Measurements from ENCODE around the gene ZNF860. TPM values are rescaled to one million over a fixed set of nuclear protein-coding genes. Genes with fewer than 3 reads are reported as not detected.

ZNF860 gene
- total and polyA plus RNA-seq, 2 donors: 0.24 to 0.52 TPM

- 96% methylated on average over 3 of the region's 3 CpGs for WGBS
- Histone ChIP-seq H3K4me3 (ENCODE audit: low read length in 2 of 2) (no peak overlapping the region), H3K27ac (ENCODE audit: low read depth in 1 of 2, low read length in 1 of 2) (no peak overlapping the region)
Observed at GRCh38 chr3:31945738-31946052, 35.9 kb upstream of the ZNF860 start.

GRCh38 chr3:31946484-31947081 lies 35.0 kb upstream of the ZNF860 start:
- peaks cover 0 to 1% of the 10 kb centered on the region in 2 donors for H3K9me3 ChIP-seq (ENCODE audit: control insufficient read depth in 2 of 2, insufficient read depth in 1 of 2, low read length in 1 of 2)
- H3K27ac ChIP-seq (ENCODE audit: low read depth in 1 of 2, low read length in 1 of 2): no peak overlapping the region
- H3K36me3 ChIP-seq (ENCODE audit: control insufficient read depth in 2 of 2, insufficient read depth in 2 of 2, low read length in 1 of 2): no peaks in the 10 kb centered on the region
- no peak for DNase-seq (ENCODE audit: low read depth in 6 of 9, low spot score in 9 of 9)
- H3K27me3 ChIP-seq (ENCODE audit: control insufficient read depth in 2 of 2, insufficient read depth in 1 of 2, low read length in 1 of 2): no peaks in the 10 kb centered on the region
- 95% methylated on average over 10 of the region's 10 CpGs for WGBS
- H3K4me3 ChIP-seq (ENCODE audit: low read length in 2 of 2): no peak overlapping the region
- no peaks in the 10 kb centered on the region for H3K4me1 ChIP-seq (ENCODE audit: control insufficient read depth in 2 of 2, insufficient read depth in 2 of 2, low read length in 2 of 2)

More at GRCh38 chr3:31945738-31946052, 35.9 kb upstream of the ZNF860 start:
- Histone ChIP-seq H3K27me3 (ENCODE audit: control insufficient read depth in 2 of 2, insufficient read depth in 1 of 2, low read length in 1 of 2) (no peaks in the 10 kb centered on the region), H3K36me3 (ENCODE audit: control insufficient read depth in 2 of 2, insufficient read depth in 2 of 2, low read length in 1 of 2) (no peaks in the 10 kb centered on the region), H3K9me3 (ENCODE audit: control insufficient read depth in 2 of 2, insufficient read depth in 1 of 2, low read length in 1 of 2) (peaks cover 0 to 1% of the 10 kb centered on the region in 2 donors), H3K4me1 (ENCODE audit: control insufficient read depth in 2 of 2, insufficient read depth in 2 of 2, low read length in 2 of 2) (no peaks in the 10 kb centered on the region)
- no peak for DNase-seq (ENCODE audit: low read depth in 6 of 9, low spot score in 9 of 9)

- no peak for DNase-seq (ENCODE audit: low read depth in 6 of 9, low spot score in 9 of 9)
- no peak overlapping the region for H3K27ac ChIP-seq (ENCODE audit: low read depth in 1 of 2, low read length in 1 of 2)
- no peaks in the 10 kb centered on the region for H3K4me1 ChIP-seq (ENCODE audit: control insufficient read depth in 2 of 2, insufficient read depth in 2 of 2, low read length in 2 of 2)
- H3K27me3 ChIP-seq (ENCODE audit: control insufficient read depth in 2 of 2, insufficient read depth in 1 of 2, low read length in 1 of 2): no peaks in the 10 kb centered on the region
- peaks cover 0 to 1% of the 10 kb centered on the region in 2 donors for H3K9me3 ChIP-seq (ENCODE audit: control insufficient read depth in 2 of 2, insufficient read depth in 1 of 2, low read length in 1 of 2)
- no peaks in the 10 kb centered on the region for H3K36me3 ChIP-seq (ENCODE audit: control insufficient read depth in 2 of 2, insufficient read depth in 2 of 2, low read length in 1 of 2)
- H3K4me3 ChIP-seq (ENCODE audit: low read length in 2 of 2): no peak overlapping the region
- 95% methylated on average over 4 of the region's 4 CpGs for WGBS
Observed at GRCh38 chr3:31947162-31947561, 34.4 kb upstream of the ZNF860 start.

- Histone ChIP-seq H3K36me3 (ENCODE audit: control insufficient read depth in 2 of 2, insufficient read depth in 2 of 2, low read length in 1 of 2) (no peaks in the 10 kb centered on the region), H3K4me3 (ENCODE audit: low read length in 2 of 2) (no peak overlapping the region), H3K27me3 (ENCODE audit: control insufficient read depth in 2 of 2, insufficient read depth in 1 of 2, low read length in 1 of 2) (no peaks in the 10 kb centered on the region), H3K9me3 (ENCODE audit: control insufficient read depth in 2 of 2, insufficient read depth in 1 of 2, low read length in 1 of 2) (peaks cover 0 to 1% of the 10 kb centered on the region in 2 donors), H3K27ac (ENCODE audit: low read depth in 1 of 2, low read length in 1 of 2) (no peak overlapping the region), H3K4me1 (ENCODE audit: control insufficient read depth in 2 of 2, insufficient read depth in 2 of 2, low read length in 2 of 2) (no peaks in the 10 kb centered on the region)
- DNase-seq (ENCODE audit: low read depth in 6 of 9, low spot score in 9 of 9): no peak
- 77% methylated on average over 6 of the region's 6 CpGs for WGBS
Observed at GRCh38 chr3:31947671-31948091, 33.9 kb upstream of the ZNF860 start.

- Histone ChIP-seq H3K36me3 (ENCODE audit: control insufficient read depth in 2 of 2, insufficient read depth in 2 of 2, low read length in 1 of 2) (no peaks in the 10 kb centered on the region), H3K9me3 (ENCODE audit: control insufficient read depth in 2 of 2, insufficient read depth in 1 of 2, low read length in 1 of 2) (peaks cover 0 to 1% of the 10 kb centered on the region in 2 donors), H3K27me3 (ENCODE audit: control insufficient read depth in 2 of 2, insufficient read depth in 1 of 2, low read length in 1 of 2) (no peaks in the 10 kb centered on the region), H3K4me1 (ENCODE audit: control insufficient read depth in 2 of 2, insufficient read depth in 2 of 2, low read length in 2 of 2) (no peaks in the 10 kb centered on the region), H3K27ac (ENCODE audit: low read depth in 1 of 2, low read length in 1 of 2) (no peak overlapping the region), H3K4me3 (ENCODE audit: low read length in 2 of 2) (no peak overlapping the region)
- 95% methylated on average over 6 of the region's 6 CpGs for WGBS
- no peak for DNase-seq (ENCODE audit: low read depth in 6 of 9, low spot score in 9 of 9)
Observed at GRCh38 chr3:31948280-31948679, 33.3 kb upstream of the ZNF860 start.

DNA sequence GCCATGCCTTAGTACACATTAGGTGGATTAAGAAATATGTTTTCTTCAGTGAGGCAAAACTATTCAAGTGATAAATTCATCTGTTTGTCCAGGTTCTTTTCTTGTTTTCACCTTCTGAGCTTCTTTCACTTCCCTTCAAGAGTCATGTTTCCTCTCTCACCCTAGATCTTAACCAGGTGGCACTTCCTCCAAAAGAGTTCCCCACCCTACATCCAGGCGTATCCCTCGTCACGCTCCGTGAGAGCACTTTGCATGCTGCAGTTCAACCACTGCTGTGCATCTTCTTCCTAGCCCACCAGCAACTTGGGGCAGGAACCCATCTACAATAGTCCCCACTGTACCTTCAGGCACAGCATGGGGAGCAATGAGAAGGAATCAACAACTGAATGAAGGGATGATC lies 29.3 kb upstream of the ZNF860 start:
- peak in 1 of 9 donors; percentile 21 for DNase-seq (ENCODE audit: low read depth in 6 of 9, low spot score in 9 of 9)
- Histone ChIP-seq H3K4me1 (ENCODE audit: control insufficient read depth in 2 of 2, insufficient read depth in 2 of 2, low read length in 2 of 2) (no peaks in the 10 kb centered on the region), H3K4me3 (ENCODE audit: low read length in 2 of 2) (no peak overlapping the region), H3K27ac (ENCODE audit: low read depth in 1 of 2, low read length in 1 of 2) (no peak overlapping the region), H3K9me3 (ENCODE audit: control insufficient read depth in 2 of 2, insufficient read depth in 1 of 2, low read length in 1 of 2) (peaks cover 3% of the 10 kb centered on the region in 2 donors), H3K36me3 (ENCODE audit: control insufficient read depth in 2 of 2, insufficient read depth in 2 of 2, low read length in 1 of 2) (no peaks in the 10 kb centered on the region), H3K27me3 (ENCODE audit: control insufficient read depth in 2 of 2, insufficient read depth in 1 of 2, low read length in 1 of 2) (no peaks in the 10 kb centered on the region)
- 57% methylated on average over 4 of the region's 4 CpGs for WGBS

GRCh38 chr3:31953091-31953490 lies 28.5 kb upstream of the ZNF860 start:
- no peak overlapping the region for H3K27ac ChIP-seq (ENCODE audit: low read depth in 1 of 2, low read length in 1 of 2)
- no peak overlapping the region for H3K4me3 ChIP-seq (ENCODE audit: low read length in 2 of 2)
- H3K27me3 ChIP-seq (ENCODE audit: control insufficient read depth in 2 of 2, insufficient read depth in 1 of 2, low read length in 1 of 2): no peaks in the 10 kb centered on the region
- H3K4me1 ChIP-seq (ENCODE audit: control insufficient read depth in 2 of 2, insufficient read depth in 2 of 2, low read length in 2 of 2): no peaks in the 10 kb centered on the region
- H3K36me3 ChIP-seq (ENCODE audit: control insufficient read depth in 2 of 2, insufficient read depth in 2 of 2, low read length in 1 of 2): no peaks in the 10 kb centered on the region
- no peak for DNase-seq (ENCODE audit: low read depth in 6 of 9, low spot score in 9 of 9)
- WGBS: 89% methylated on average over 7 of the region's 7 CpGs
- peaks cover 1 to 3% of the 10 kb centered on the region in 2 donors for H3K9me3 ChIP-seq (ENCODE audit: control insufficient read depth in 2 of 2, insufficient read depth in 1 of 2, low read length in 1 of 2)

GRCh38 chr3:31953636-31954035 lies 27.9 kb upstream of the ZNF860 start:
- Histone ChIP-seq H3K4me3 (ENCODE audit: low read length in 2 of 2) (no peak overlapping the region), H3K27me3 (ENCODE audit: control insufficient read depth in 2 of 2, insufficient read depth in 1 of 2, low read length in 1 of 2) (no peaks in the 10 kb centered on the region), H3K36me3 (ENCODE audit: control insufficient read depth in 2 of 2, insufficient read depth in 2 of 2, low read length in 1 of 2) (no peaks in the 10 kb centered on the region), H3K4me1 (ENCODE audit: control insufficient read depth in 2 of 2, insufficient read depth in 2 of 2, low read length in 2 of 2) (no peaks in the 10 kb centered on the region), H3K9me3 (ENCODE audit: control insufficient read depth in 2 of 2, insufficient read depth in 1 of 2, low read length in 1 of 2) (peaks cover 1 to 3% of the 10 kb centered on the region in 2 donors), H3K27ac (ENCODE audit: low read depth in 1 of 2, low read length in 1 of 2) (no peak overlapping the region)
- no peak for DNase-seq (ENCODE audit: low read depth in 6 of 9, low spot score in 9 of 9)
- 95% methylated on average over 2 of the region's 2 CpGs for WGBS

- H3K4me3 ChIP-seq (ENCODE audit: low read length in 2 of 2): no peak overlapping the region
- DNase-seq (ENCODE audit: low read depth in 6 of 9, low spot score in 9 of 9): no peak
- no peak overlapping the region for H3K27ac ChIP-seq (ENCODE audit: low read depth in 1 of 2, low read length in 1 of 2)
- no peaks in the 10 kb centered on the region for H3K27me3 ChIP-seq (ENCODE audit: control insufficient read depth in 2 of 2, insufficient read depth in 1 of 2, low read length in 1 of 2)
- no peaks in the 10 kb centered on the region for H3K4me1 ChIP-seq (ENCODE audit: control insufficient read depth in 2 of 2, insufficient read depth in 2 of 2, low read length in 2 of 2)
- H3K9me3 ChIP-seq (ENCODE audit: control insufficient read depth in 2 of 2, insufficient read depth in 1 of 2, low read length in 1 of 2): peaks cover 1 to 3% of the 10 kb centered on the region in 2 donors
- no peaks in the 10 kb centered on the region for H3K36me3 ChIP-seq (ENCODE audit: control insufficient read depth in 2 of 2, insufficient read depth in 2 of 2, low read length in 1 of 2)
Observed at GRCh38 chr3:31955581-31955980, 26.0 kb upstream of the ZNF860 start.
